Endothelial cell of umbilical vein (primary cell): Measurements from ENCODE around the gene ZBTB20. TPM values are rescaled to one million over a fixed set of nuclear protein-coding genes. Genes with fewer than 3 reads are reported as not detected.

Source experiments
- BruUV-seq: library from RNA; stranded (reverse); fragments of 400-500 nt; replicated peaks from 2 replicates; lab custom pipeline; 2021; lab: Mats Ljungman, UMichigan
- CTCF ChIA-PET: fragments of 300-600, 350-600 bp; sonication (Branson Sonifier 250); formaldehyde crosslinking; loops from one replicate; lab custom pipeline; 2021; ENCODE audit warnings: antibody characterized with exemption, inconsistent platforms; lab: Charles Lee
- POLR2A ChIA-PET: fragments of 300-600, 350-600 bp; sonication (Branson Sonifier 250); formaldehyde crosslinking; loops from one replicate; lab custom pipeline; 2021; ENCODE audit warnings: antibody characterized with exemption, inconsistent platforms; lab: Charles Lee
- DNase-seq: peaks from one replicate; pipeline ENCODE4 v3.0.0-alpha.2; 2011; ENCODE audit warnings: low read depth, low spot score
- FAIRE-seq: peaks from 2 replicates; lab custom pipeline; 2011; peaks lifted over from hg19 to GRCh38; lab: Jason Lieb, UNC
- H2AFZ ChIP-seq: 2 replicates; pipeline ENCODE4 v1.6.0; 2012; ENCODE audit warnings: low read depth, low read length, control low read depth, inconsistent platforms
- H3K27ac ChIP-seq: 2 replicates; pipeline ENCODE4 v1.5.1; 2011; ENCODE audit warnings: low read depth, mild to moderate bottlenecking, control low read depth, low read length, moderate library complexity; ENCODE audit not compliant: insufficient read depth
- H3K27me3 ChIP-seq, 2 experiments: 2 replicates each; pipeline versions ENCODE4 v1.6.0 to v1.6.1; 2011; ENCODE audit warnings: low read length in 2 of 2, mixed read lengths in 1 of 2; ENCODE audit not compliant: control insufficient read depth in 2 of 2, insufficient read depth in 2 of 2
- H3K36me3 ChIP-seq, 2 experiments: 2 replicates in 1 of 2; 3 replicates in 1 of 2; pipeline ENCODE4 v1.5.1; 2011; ENCODE audit warnings: low read length in 2 of 2, mild to moderate bottlenecking in 1 of 2, moderate library complexity in 1 of 2; ENCODE audit not compliant: control insufficient read depth in 2 of 2, insufficient read depth in 2 of 2; ENCODE audit errors: extremely low read depth in 1 of 2
- H3K4me1 ChIP-seq: 3 replicates; pipeline ENCODE4 v1.5.1; 2011; ENCODE audit warnings: mild to moderate bottlenecking, low read length; ENCODE audit not compliant: control insufficient read depth, insufficient read depth; ENCODE audit errors: extremely low read depth
- H3K4me2 ChIP-seq: 2 replicates; pipeline ENCODE4 v1.6.1; 2011; ENCODE audit warnings: low read length, control low read depth, mixed read lengths; ENCODE audit not compliant: insufficient read depth
- H3K4me3 ChIP-seq, 3 experiments: fragments of 200-600 bp in 1 of 3; sonication (generic), shearing (Covaris generic) in 1 of 3; replicated peaks in 1 of 3; 2 replicates each; pipeline ENCODE4 v1.5.1; 2011 to 2016; ENCODE audit warnings: control low read depth in 3 of 3, low read length in 3 of 3, mild to moderate bottlenecking in 2 of 3, inconsistent platforms in 1 of 3, low read depth in 1 of 3, moderate library complexity in 1 of 3; ENCODE audit not compliant: insufficient read depth in 1 of 3
- H3K79me2 ChIP-seq: 2 replicates; pipeline ENCODE4 v1.6.0; 2012; ENCODE audit warnings: low read length, inconsistent platforms; ENCODE audit not compliant: control insufficient read depth, insufficient read depth
- H3K9ac ChIP-seq: replicated peaks from 2 replicates; pipeline ENCODE3; 2011; ENCODE audit warnings: low read length, control low read depth; ENCODE audit not compliant: insufficient read depth; ENCODE audit errors: extremely low read depth
- H3K9me1 ChIP-seq: replicated peaks from 3 replicates; pipeline ENCODE4 v1.6.0; 2011; ENCODE audit warnings: mild to moderate bottlenecking, low read length; ENCODE audit not compliant: control insufficient read depth, insufficient read depth; ENCODE audit errors: extremely low read depth
- H3K9me3 ChIP-seq: replicated peaks from 2 replicates; pipeline ENCODE4 v1.5.1; 2012; ENCODE audit warnings: low read length, inconsistent platforms; ENCODE audit not compliant: control insufficient read depth, insufficient read depth
- H4K20me1 ChIP-seq: replicated peaks from 2 replicates; pipeline ENCODE3; 2011; ENCODE audit warnings: mild to moderate bottlenecking, low read length; ENCODE audit not compliant: control insufficient read depth, insufficient read depth; ENCODE audit errors: extremely low read depth
- CTCF ChIP-seq, 2 donors: IDR thresholded peaks; 1 replicate in 1 of 2; 2 replicates in 1 of 2; pipeline ENCODE4 v1.5.1; 2011; ENCODE audit warnings: low read length in 2 of 2, mild to moderate bottlenecking in 2 of 2, moderate library complexity in 2 of 2, control low read depth in 1 of 2, inconsistent platforms in 1 of 2, low read depth in 1 of 2; ENCODE audit not compliant: insufficient read depth in 1 of 2; ENCODE audit errors: extremely low read depth in 1 of 2
- EZH2 ChIP-seq: IDR thresholded peaks from 2 replicates; pipeline ENCODE4 v1.6.1; 2012; ENCODE audit warnings: borderline replicate concordance, low read depth, mild to moderate bottlenecking, moderate library complexity, low read length, inconsistent platforms; ENCODE audit not compliant: severe bottlenecking
- FOS ChIP-seq: IDR thresholded peaks from 2 replicates; pipeline ENCODE4 v1.6.1; 2011; ENCODE audit warnings: mild to moderate bottlenecking, low read length, moderate library complexity, borderline replicate concordance; ENCODE audit not compliant: insufficient read depth
- GATA2 ChIP-seq: IDR thresholded peaks from 2 replicates; pipeline ENCODE4 v1.7.0; 2011; ENCODE audit warnings: low read depth, mild to moderate bottlenecking, moderate library complexity, mixed read lengths, low read length; ENCODE audit not compliant: insufficient read length, insufficient read depth
- JUN ChIP-seq: IDR thresholded peaks from 2 replicates; pipeline ENCODE4 v1.6.1; 2011; ENCODE audit warnings: borderline replicate concordance, low read depth; ENCODE audit not compliant: insufficient read length, insufficient read depth
- MYC ChIP-seq: IDR thresholded peaks from one replicate; pipeline ENCODE4 v1.6.1; 2011; ENCODE audit warnings: mild to moderate bottlenecking, low read depth, low read length
- POLR2A ChIP-seq: IDR thresholded peaks from 2 replicates; pipeline ENCODE4 v1.6.1; 2012; ENCODE audit warnings: low read depth, mild to moderate bottlenecking, control low read depth, low read length
- dilution Hi-C: fragments of 300-500 bp; cut with MboI; formaldehyde crosslinking; loops from one replicate; pipeline ENCODE4 v1.15.0; 2019; ENCODE audit warnings: low sequenced_read_pairs; ENCODE audit not compliant: extremely low pct_ligation_motif_present
- intact Hi-C: fragments of 100-400 bp; cut with micrococcal nuclease; formaldehyde crosslinking; loops from one replicate; pipeline ENCODE4 v1.10.0; 2022
- polyA plus RNA-seq, 4 experiments: library from polyadenylated mRNA; depleted of rRNA in 3 of 4; stranded (reverse) in 3 of 4; unstranded in 1 of 4; fragments of >200 nt; gene quantifications; 2 replicates each; pipeline versions ENCODE4 v1.2.1 to v1.2.3, GENCODE V29; 2011 to 2012; ENCODE audit warnings: missing spikeins in 1 of 4
- total RNA-seq: library from RNA; stranded (reverse); gene quantifications from 2 replicates; pipeline ENCODE4 v1.2.3, GENCODE V29; 2021

ZBTB20 gene
- total and polyA plus RNA-seq, 2 donors (not counting 3 experiments of a cell fraction or from before 2014, with no cell fraction given), result 2.1 to 20.5 TPM

DNA sequence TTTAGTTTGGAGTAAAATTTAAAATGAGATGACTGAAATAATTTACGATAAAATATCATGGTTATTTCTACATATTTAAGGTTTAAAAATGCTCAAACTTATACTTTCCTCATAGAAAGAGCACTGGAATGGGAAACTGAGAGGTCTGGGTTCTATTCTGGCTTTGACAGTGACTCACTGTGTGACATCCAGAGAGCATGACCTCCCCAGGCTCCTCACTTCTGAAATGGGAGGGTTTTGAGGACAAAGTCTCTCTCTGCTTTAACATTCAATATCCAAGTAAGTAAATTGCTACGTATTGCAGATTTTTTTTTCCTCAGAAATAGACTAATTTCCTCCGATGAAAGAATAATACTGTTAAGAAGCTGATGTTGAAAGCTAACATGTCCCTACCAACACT, 618.6 kb downstream of the ZBTB20 start:
- Histone ChIP-seq H3K4me1 (no peaks in the 10 kb centered on the region), H4K20me1 (no peaks in the 10 kb centered on the region), H3K4me3 (no peak overlapping the region), H3K9me3 (no peaks in the 10 kb centered on the region), H3K9me1 (no peaks in the 10 kb centered on the region), H3K36me3 (no peaks in the 10 kb centered on the region), H3K27me3 (no peaks in the 10 kb centered on the region), H3K4me2 (no peak overlapping the region), H2AFZ (no peak overlapping the region), H3K79me2 (no peaks in the 10 kb centered on the region), H3K27ac (no peak overlapping the region), H3K9ac (no peak overlapping the region)
- TF ChIP-seq EZH2 (no peak), MYC (no peak), JUN (no peak), GATA2 (no peak), FOS (no peak), POLR2A (no peak)
- no TSS peak for BruUV-seq
- FAIRE-seq (no peak), DNase-seq (no peak)
- POLR2A ChIA-PET, result interaction anchor here (0.7 kb wide), 1 partner anchor 97 kb away, joined by 3 read pairs; no protein-coding TSS in a partner anchor
- intact Hi-C loops (loop anchor here (10.0 kb wide), 1 partner anchor 566 kb away; no protein-coding TSS in a partner anchor), dilution Hi-C loops (no loop called here)
- CTCF ChIA-PET, result interaction anchor here (0.7 to 1.9 kb wide), 5 partner anchors 10 to 644 kb away, joined by 3 to 9 read pairs (median 3); no protein-coding TSS in a partner anchor

DNA sequence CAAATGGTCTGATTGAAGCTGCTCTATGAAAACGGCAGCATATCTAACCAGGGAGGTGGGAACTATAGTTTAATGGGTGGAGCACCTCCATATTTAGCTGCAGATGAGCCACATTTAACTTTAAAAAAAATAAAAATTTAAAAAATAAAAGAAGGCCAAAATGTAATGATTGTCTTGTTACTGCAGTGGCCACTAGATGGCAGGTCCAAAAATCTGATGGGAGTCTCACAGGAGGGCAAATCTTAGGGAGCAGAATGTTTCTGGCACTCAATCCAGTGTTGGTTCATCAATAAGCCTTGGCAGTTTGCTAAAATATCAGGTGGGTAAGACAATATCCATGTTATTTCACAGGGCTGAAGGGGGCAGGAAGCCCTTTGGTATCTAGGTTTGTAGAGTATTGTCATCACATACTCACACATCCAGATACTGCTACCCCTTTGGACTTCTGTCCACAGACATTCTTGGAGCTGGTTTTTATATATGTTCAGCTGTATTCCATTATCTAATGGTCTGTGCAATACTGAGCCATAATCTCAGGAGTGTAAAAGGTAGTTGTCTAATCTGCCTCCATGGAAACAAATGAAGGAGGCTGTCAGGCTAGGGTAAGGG, 619.9 kb downstream of the ZBTB20 start:
- POLR2A ChIA-PET, result no interaction called here
- no peaks in the 10 kb centered on the region for H3K9me1 ChIP-seq
- H3K27me3 ChIP-seq, result no peaks in the 10 kb centered on the region
- no peaks in the 10 kb centered on the region for H3K79me2 ChIP-seq
- CTCF ChIA-PET, result interaction anchor here (0.6 to 1.9 kb wide), 12 partner anchors 8 to 565 kb away, joined by 3 to 9 read pairs (median 3); no protein-coding TSS in a partner anchor
- H3K27ac ChIP-seq, result no peak overlapping the region
- peak; percentile 39 to 43 for TF ChIP-seq CTCF (IDR thresholded peaks at IDR 0.05; ENCODE audit: extremely low read depth in 1 of 2, insufficient read depth in 1 of 2, low read depth in 1 of 2, low read length in 2 of 2)
- no peak for TF ChIP-seq JUN
- no peak for FAIRE-seq
- no peak overlapping the region for H3K9ac ChIP-seq
- H3K4me2 ChIP-seq, result no peak overlapping the region
- dilution Hi-C loops, result no loop called here
- BruUV-seq, result no TSS peak
- no peak overlapping the region for H2AFZ ChIP-seq
- no peaks in the 10 kb centered on the region for H4K20me1 ChIP-seq
- no peaks in the 10 kb centered on the region for H3K36me3 ChIP-seq
- H3K4me1 ChIP-seq, result no peaks in the 10 kb centered on the region
- intact Hi-C loops, result loop anchor here (10.0 kb wide), 1 partner anchor 568 kb away; no protein-coding TSS in a partner anchor
- no peaks in the 10 kb centered on the region for H3K9me3 ChIP-seq
- peak; percentile 37 for DNase-seq
- no peak overlapping the region for H3K4me3 ChIP-seq
